HG02678 (cell line): ENCODE data around the gene FAS.

ENCODE experiments used
- ATAC-seq: cut with Tn5 transposase; IDR thresholded peaks from one replicate; pipeline ENCODE4 v1.9.1; 2021; ENCODE audit warnings: mild to moderate bottlenecking, moderate library complexity; ENCODE audit not compliant: unreplicated experiment

Gene FAS

DNA sequence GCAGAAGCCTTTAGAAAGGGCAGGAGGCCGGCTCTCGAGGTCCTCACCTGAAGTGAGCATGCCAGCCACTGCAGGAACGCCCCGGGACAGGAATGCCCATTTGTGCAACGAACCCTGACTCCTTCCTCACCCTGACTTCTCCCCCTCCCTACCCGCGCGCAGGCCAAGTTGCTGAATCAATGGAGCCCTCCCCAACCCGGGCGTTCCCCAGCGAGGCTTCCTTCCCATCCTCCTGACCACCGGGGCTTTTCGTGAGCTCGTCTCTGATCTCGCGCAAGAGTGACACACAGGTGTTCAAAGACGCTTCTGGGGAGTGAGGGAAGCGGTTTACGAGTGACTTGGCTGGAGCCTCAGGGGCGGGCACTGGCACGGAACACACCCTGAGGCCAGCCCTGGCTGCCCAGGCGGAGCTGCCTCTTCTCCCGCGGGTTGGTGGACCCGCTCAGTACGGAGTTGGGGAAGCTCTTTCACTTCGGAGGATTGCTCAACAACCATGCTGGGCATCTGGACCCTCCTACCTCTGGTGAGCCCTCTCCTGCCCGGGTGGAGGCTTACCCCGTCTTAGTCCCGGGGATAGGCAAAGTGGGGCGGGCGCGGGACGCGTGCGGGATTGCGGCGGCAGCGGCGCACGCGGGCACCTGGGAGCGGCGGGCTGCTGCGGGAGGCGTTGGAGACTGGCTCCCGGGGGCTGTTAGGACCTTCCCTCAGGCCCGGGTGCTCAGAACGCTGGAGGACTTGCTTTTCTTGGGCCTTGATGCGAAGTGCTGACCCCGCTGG is at the start of gene FAS:
Gene FAS (plus strand): TSS at position 415 of the 777 bp plus-strand sequence. CDS start 79 bp downstream, at position 494.
- peak; percentile 70 for ATAC-seq

DNA sequence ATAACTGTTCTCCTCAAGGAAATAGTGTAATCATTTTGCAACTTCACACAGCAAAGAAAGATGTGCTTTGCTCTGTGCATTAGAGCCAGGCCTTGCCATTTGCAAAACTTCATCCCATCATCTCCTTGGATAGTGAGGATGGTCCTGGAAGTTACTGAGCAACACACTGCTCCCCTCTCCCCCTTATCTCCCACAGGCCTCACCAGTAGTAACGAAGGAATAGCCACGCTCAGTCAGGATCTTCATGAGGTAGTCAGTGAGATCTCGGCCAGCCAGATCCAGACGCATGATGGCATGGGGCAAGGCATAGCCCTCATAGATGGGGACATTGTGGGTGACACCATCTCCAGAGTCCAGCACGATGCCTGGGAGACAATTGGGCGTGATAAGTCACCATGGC is 49.6 kb upstream of the FAS start:
- no peak for ATAC-seq

DNA sequence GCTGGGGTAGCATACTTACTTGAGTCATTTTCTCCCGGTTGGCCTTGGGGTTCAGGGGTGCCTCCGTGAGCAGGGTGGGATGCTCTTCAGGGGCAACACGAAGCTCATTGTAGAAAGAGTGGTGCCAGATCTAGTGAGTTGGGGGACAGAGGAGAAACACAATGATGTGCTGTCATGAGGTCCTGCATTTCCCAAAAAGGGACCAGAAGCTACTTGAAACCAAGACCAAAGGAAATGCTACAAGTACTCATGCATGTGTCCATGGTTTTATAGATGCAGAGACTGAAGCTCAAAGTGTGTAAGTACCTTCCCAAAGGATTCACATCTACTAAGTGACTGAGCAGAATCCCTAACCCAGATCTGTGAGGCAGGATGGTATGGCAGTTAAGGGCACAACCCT is 46.8 kb upstream of the FAS start:
- ATAC-seq: no peak

DNA sequence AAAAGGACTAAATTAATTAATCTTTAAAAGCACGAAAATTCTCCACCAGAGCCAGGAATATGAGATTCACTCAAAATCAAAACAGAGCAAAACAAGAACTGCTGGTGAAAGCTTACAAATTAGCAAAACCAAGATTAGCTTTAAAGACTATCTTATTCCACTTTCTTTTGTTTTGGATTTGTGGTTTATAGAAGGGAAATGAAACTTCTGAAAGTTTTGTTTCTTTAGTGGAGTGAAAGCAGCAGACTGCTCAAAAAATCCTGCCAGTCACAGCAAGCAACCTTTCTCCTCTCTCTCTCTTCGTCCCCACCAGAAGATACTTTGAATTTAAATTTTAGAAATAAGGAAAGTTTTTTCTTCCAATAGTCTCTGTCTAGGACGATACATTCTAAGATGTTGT is 45.8 kb upstream of the FAS start:
- ATAC-seq: peak; percentile 64

- ATAC-seq: no peak
Observed at GRCh38 chr10:88946200-88946599, 44.4 kb upstream of the FAS start.

- ATAC-seq: no peak
Observed at GRCh38 chr10:88946965-88947590, 43.5 kb upstream of the FAS start.

DNA sequence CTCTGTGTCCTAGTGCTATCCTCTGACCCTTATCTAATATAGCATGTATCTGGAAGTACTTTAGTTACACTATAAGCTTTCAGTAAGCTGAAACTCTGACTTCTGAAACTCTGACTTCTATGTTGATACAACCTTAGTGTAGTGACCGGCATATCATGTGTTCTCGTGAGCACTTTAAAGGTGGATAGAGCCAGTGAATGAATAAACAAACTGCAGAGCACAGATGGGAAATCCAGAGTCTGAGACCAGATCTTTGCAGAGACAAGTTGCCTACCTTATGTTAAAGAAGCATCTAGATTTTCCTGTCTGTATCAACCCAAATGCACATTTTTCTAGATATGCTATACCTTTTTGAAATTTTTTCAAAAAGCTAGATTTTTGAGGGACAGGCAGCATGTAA is 41.5 kb upstream of the FAS start:
- ATAC-seq: no peak

GRCh38 chr10:88949912-88950837 is 40.4 kb upstream of the FAS start:
- ATAC-seq: no peak

- no peak for ATAC-seq
Observed at GRCh38 chr10:88952647-88953111, 37.9 kb upstream of the FAS start, which contains the start of gene ACTA2. ACTA2 (minus strand) TSS chr10:88952773; CDS start chr10:88948930, 3,843 bp downstream.

DNA sequence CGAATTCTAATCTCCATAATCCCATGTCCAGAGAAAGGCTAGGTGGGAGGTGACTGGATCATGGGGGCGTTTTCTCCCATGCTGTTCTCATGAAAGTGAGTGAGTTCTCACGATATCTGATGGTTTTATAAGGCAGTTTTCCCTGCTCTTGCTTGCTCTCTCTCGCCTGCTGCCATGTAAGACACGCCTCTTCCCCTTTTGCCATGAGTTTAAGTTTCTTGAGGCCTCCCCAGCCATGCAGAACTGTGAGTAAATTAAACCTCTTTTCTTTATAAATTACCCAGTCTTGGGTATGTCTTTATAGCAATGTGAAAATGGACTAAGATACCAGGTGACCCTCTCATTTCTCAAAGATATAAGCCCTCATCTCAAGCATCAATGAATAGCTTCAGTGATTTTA is 36.9 kb upstream of the FAS start:
- ATAC-seq: no peak

GRCh38 chr10:88954458-88955083 is 36.0 kb upstream of the FAS start:
- no peak for ATAC-seq

GRCh38 chr10:88957381-88957780 is 33.2 kb upstream of the FAS start:
- no peak for ATAC-seq

GRCh38 chr10:88958721-88959120 is 31.9 kb upstream of the FAS start:
- no peak for ATAC-seq

DNA sequence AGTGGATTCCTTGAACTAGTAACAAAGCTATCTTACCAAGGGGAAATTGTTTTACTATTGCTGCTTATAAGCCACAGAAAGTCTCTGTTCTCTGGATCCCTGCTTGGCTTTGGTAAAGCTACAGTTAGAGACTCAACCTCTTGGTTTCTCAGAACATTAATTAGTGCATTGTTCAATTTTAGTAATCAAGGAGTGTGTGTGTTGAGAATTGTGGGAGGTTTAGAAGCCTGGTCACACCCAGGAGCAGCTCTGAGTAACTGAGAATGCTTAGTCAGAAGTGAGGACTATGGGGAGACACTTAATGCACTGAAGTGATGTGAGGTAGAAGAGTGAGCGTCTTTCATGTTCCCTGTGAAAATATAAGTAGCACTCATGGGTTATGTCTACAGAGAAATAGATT is 29.8 kb upstream of the FAS start:
- no peak for ATAC-seq

DNA sequence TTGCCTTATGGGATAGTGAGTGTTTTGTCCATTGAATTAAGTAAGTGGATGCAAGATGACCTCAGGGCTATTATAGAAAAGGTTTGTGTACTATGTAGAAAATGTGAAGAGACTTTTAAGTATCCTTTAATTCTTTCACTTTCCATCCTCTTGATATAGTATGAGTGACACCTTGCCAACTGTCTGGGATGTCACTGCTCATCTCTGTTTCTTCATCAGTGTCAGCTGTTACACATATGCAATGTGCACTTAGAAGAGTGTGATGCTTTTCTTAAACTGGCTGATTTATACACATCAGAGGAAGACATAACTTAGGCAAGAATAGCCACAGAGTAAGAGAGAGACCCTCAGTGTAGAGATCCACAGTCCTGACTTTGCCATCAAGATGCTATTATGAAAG is 29.3 kb upstream of the FAS start:
- no peak for ATAC-seq

DNA sequence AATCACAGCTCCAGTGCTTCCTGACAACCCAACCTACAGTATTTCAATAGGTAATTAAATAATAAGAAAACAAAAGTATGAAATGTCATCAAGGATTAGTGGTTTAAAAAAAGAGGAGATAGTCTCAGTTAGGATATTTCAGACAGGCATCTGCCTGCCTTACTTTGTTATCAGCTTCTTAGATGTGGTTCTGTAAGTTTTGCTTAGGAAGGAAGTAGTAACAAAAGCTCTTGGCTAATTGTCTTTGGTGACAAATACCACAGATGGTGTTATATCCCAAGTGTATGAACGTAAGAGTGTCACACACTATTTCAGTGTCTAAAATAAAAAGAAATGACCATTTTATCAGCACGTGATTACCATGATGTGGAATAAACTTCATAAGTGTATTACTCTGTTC is 28.3 kb upstream of the FAS start:
- ATAC-seq: no peak

GRCh38 chr10:88963318-88963717 is 27.3 kb upstream of the FAS start:
- no peak for ATAC-seq

GRCh38 chr10:88964360-88964759 is 26.2 kb upstream of the FAS start:
- no peak for ATAC-seq

DNA sequence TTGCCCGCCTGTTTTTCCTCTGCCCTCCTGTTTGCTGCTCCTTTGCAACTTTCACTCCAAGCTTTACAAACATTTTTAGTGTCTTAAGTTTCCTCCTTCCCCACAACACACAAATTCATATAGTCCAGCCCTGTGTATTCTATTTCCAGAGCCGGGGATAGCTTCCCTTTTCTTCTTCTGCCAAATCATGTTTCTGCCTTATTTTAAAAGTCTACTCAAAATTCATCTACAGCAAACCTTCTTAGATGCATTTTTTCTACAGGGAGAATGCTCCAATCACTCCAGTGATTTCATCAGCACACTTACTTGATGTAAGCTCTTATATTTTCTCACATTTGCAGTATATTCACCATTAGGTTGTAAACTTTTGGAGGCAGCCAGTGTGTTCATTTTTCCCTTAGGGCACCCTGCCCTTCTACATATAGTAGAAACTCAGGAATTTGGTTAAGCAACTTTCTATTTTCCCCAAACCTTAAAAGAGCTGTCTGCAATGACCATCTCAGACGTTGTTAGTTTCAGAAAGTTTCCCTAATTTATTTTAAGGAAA is 25.7 kb upstream of the FAS start:
- ATAC-seq: no peak

- ATAC-seq: no peak
Observed at GRCh38 chr10:88966797-88967196, 23.8 kb upstream of the FAS start.

DNA sequence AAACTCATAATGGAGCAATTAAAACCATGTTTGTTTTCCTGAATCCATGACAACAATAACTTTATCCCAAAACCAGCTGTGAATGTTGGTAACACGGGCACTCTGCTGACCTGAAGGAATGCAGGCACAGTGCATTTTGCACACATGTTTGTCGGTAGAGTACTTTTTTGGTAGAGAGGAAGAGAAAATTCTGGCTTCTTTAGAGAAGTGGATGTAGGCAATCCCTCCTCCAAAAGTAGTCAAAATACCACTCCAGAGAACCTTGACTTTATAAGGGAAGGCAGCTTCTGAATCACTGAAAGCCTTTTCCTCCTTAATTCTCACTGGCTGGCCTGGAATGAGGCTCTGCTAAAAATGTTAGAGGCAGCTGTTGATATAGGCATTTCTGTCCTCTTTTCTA is 22.2 kb upstream of the FAS start:
- ATAC-seq: no peak
